ENCODE results near the gene ECI2.

The ECI2 gene

DNA sequence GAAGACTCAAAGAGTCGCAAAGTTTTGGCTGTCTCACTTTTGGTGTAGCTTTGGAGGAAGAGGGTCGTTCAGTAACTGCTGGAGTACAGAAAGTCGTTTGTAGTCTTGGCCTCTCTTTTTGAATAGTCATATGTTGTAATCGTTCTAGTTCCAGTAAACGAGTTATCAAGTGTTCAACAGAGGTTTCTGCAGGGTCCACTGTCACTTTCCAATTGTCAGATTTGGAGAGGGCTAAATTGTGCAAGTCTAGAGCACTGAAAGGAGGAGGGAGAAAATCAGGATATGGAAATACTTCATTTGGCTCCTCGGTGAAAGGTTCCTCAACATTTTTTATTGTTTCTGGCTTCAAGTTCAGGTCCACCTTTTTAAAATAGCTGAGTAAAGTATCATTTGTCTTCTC lies 66.2 kb downstream of the ECI2 start:
- Histone ChIP-seq H3K36me3 (ENCODE audit: insufficient read depth, low read length) (peaks cover 17% of the 10 kb centered on the region), H2AFZ (ENCODE audit: low read length) (no peak overlapping the region), H3K27ac (ENCODE audit: low read depth, low read length, poor library complexity, severe bottlenecking) (no peak overlapping the region), H3K27me3 (ENCODE audit: insufficient read depth, low read length) (no peaks in the 10 kb centered on the region), H3F3A (ENCODE audit: insufficient read depth, low read length) (no peaks in the 10 kb centered on the region), H3K79me2 (ENCODE audit: insufficient read depth, low read length) (no peaks in the 10 kb centered on the region), H3K9me2 (ENCODE audit: low read depth, low read length) (no peaks in the 10 kb centered on the region), H3K4me3 (ENCODE audit: low read depth, low read length, poor library complexity, severe bottlenecking) (no peak overlapping the region), H3K9me3 (ENCODE audit: low read length) (no peaks in the 10 kb centered on the region), H4K20me1 (ENCODE audit: insufficient read depth, low read length) (no peaks in the 10 kb centered on the region), H3K4me1 (ENCODE audit: insufficient read depth, low read length, severe bottlenecking) (no peaks in the 10 kb centered on the region), H3K9ac (ENCODE audit: low read length) (no peak overlapping the region), H3K4me2 (ENCODE audit: low read length) (no peak overlapping the region)
- TF ChIP-seq, protein P1, sequence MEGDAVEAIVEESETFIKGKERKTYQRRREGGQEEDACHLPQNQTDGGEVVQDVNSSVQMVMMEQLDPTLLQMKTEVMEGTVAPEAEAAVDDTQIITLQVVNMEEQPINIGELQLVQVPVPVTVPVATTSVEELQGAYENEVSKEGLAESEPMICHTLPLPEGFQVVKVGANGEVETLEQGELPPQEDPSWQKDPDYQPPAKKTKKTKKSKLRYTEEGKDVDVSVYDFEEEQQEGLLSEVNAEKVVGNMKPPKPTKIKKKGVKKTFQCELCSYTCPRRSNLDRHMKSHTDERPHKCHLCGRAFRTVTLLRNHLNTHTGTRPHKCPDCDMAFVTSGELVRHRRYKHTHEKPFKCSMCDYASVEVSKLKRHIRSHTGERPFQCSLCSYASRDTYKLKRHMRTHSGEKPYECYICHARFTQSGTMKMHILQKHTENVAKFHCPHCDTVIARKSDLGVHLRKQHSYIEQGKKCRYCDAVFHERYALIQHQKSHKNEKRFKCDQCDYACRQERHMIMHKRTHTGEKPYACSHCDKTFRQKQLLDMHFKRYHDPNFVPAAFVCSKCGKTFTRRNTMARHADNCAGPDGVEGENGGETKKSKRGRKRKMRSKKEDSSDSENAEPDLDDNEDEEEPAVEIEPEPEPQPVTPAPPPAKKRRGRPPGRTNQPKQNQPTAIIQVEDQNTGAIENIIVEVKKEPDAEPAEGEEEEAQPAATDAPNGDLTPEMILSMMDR (IDR thresholded peaks at IDR 0.05; ENCODE audit: low read length), result no peak
- TF ChIP-seq EZH2 (IDR thresholded peaks at IDR 0.05; ENCODE audit: borderline replicate concordance, low read length), result no peak

DNA sequence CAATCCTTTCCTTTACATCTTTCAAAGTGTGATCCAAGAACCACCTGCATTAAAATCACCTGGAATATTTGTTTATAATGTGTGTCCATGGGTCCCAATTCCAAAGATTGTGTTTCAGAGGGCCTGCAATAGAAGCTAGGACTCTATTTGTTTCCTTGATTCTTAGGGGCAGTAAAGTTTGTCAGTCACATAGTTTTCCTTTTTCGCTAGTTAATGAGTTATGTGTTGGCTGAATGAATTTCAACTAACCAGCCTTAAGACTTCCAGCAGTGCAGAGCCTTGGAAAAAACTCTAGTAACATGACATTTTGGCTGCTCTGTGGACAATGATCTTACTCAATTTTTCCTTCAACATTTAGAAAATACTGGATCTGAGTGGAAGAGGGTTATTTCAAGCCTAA lies 67.7 kb downstream of the ECI2 start:
- no peaks in the 10 kb centered on the region for H3K9me2 ChIP-seq (ENCODE audit: low read depth, low read length)
- H3F3A ChIP-seq (ENCODE audit: insufficient read depth, low read length), result no peaks in the 10 kb centered on the region
- H3K27me3 ChIP-seq (ENCODE audit: insufficient read depth, low read length), result no peaks in the 10 kb centered on the region
- H3K9ac ChIP-seq (ENCODE audit: low read length), result no peak overlapping the region
- TF ChIP-seq, protein P1 (IDR thresholded peaks at IDR 0.05; ENCODE audit: low read length), result no peak
- no peak for TF ChIP-seq EZH2 (IDR thresholded peaks at IDR 0.05; ENCODE audit: borderline replicate concordance, low read length)
- H2AFZ ChIP-seq (ENCODE audit: low read length), result no peak overlapping the region
- H3K79me2 ChIP-seq (ENCODE audit: insufficient read depth, low read length), result no peaks in the 10 kb centered on the region
- no peak overlapping the region for H3K4me3 ChIP-seq (ENCODE audit: low read depth, low read length, poor library complexity, severe bottlenecking)
- H3K27ac ChIP-seq (ENCODE audit: low read depth, low read length, poor library complexity, severe bottlenecking), result no peak overlapping the region
- peaks cover 32% of the 10 kb centered on the region for H3K36me3 ChIP-seq (ENCODE audit: insufficient read depth, low read length)
- H3K9me3 ChIP-seq (ENCODE audit: low read length), result no peaks in the 10 kb centered on the region
- H4K20me1 ChIP-seq (ENCODE audit: insufficient read depth, low read length), result no peaks in the 10 kb centered on the region
- H3K4me1 ChIP-seq (ENCODE audit: insufficient read depth, low read length, severe bottlenecking), result no peaks in the 10 kb centered on the region
- H3K4me2 ChIP-seq (ENCODE audit: low read length), result no peak overlapping the region

DNA sequence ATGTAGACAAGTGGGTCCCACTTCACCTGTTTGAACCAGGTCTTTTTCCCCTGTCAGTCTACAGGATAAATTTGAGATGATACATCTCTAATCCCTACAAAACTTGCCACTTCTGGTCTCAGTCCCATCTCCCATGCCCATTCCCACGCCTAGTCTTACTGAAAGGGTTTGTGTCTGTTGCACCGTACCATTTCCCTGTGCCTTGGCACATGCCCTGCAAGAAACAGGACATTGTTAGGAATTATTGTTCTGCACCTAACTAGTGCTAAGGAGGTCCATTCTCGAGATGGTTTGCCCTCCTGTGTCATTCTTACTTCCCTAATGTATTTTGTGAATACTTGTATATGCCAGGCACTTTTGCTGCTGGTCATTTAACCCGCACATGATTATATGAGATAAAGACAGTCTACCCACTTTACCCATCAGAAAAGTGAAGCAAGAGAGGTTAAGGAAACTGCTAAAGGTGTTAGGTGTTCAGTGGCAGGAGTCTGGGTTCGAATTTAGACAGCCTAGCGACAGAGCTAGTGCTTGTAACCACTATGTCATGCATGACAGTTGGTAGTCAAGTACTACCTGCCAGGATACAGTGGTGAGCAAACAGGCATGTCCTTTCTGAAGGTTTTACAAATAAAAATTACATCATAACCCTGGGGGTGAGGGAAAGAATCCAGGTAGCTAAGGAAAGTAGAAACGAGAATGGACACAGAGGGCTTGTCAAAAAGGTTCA lies 69.2 kb downstream of the ECI2 start:
- H3K27ac ChIP-seq (ENCODE audit: low read depth, low read length, poor library complexity, severe bottlenecking), result no peak overlapping the region

More for the DNA sequence above, 69.2 kb downstream of the ECI2 start:
- Histone ChIP-seq H2AFZ (ENCODE audit: low read length) (no peak overlapping the region), H3K36me3 (ENCODE audit: insufficient read depth, low read length) (peaks cover 47% of the 10 kb centered on the region), H3K4me3 (ENCODE audit: low read depth, low read length, poor library complexity, severe bottlenecking) (no peak overlapping the region), H3K9me3 (ENCODE audit: low read length) (no peaks in the 10 kb centered on the region), H3K9me2 (ENCODE audit: low read depth, low read length) (no peaks in the 10 kb centered on the region), H3K27me3 (ENCODE audit: insufficient read depth, low read length) (no peaks in the 10 kb centered on the region), H3F3A (ENCODE audit: insufficient read depth, low read length) (no peaks in the 10 kb centered on the region), H4K20me1 (ENCODE audit: insufficient read depth, low read length) (no peaks in the 10 kb centered on the region), H3K4me2 (ENCODE audit: low read length) (no peak overlapping the region), H3K79me2 (ENCODE audit: insufficient read depth, low read length) (no peaks in the 10 kb centered on the region), H3K9ac (ENCODE audit: low read length) (no peak overlapping the region), H3K4me1 (ENCODE audit: insufficient read depth, low read length, severe bottlenecking) (no peaks in the 10 kb centered on the region)
- TF ChIP-seq, protein P1 (IDR thresholded peaks at IDR 0.05; ENCODE audit: low read length), result no peak
- TF ChIP-seq EZH2 (IDR thresholded peaks at IDR 0.05; ENCODE audit: borderline replicate concordance, low read length), result no peak

All from OCI-LY1 (cell line).